ENCODE measurements around the gene TNNT3. TPM values are rescaled to one million over a fixed set of nuclear protein-coding genes. Genes with fewer than 3 reads are reported as not detected.

The TNNT3 gene
- total RNA-seq, 1 experiment from 2014 or later, result not detected

DNA sequence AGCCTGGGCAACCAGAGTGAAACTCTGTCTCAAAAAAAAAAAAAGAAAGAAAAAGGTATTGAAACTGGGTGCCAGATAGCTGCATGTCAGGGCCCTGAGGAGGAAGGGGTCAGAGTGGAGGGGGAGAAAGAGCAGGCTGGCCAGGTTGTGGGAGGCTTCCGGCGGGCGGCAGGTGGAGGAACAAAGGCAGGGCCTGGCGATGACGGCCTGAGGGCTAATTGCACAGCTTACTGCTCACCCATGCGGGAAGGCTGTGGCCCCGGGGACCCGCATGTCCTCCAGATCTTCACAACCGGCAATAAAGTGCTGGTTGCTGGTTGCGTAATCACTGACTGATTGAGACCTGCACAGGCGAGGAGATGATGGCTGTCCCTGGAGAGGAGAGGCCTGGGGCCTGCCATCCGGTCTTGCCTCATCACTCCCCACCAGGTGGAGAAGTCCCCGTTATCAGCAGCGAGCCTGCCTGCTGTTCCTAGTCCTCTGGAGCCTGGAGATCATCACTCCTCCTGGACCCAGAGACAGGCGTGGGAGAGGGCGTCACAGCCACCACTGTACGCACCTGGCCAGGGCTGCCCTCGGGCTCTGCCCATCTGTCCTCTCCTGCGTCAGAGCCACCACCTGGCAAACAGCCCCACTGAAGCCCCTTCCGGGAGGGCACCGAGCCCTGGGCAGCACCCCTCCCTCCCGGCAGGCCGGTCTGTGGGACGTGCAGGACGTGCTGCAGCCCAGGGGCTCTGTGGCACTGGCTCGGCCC lies 59.4 kb downstream of the TNNT3 start:
- no peak for DNase-seq
- Histone ChIP-seq H3K4me3 (ENCODE audit: low read length) (no peak overlapping the region), H3K4me2 (ENCODE audit: low read length) (no peak overlapping the region), H3K4me1 (ENCODE audit: insufficient read depth, low read length) (no peaks in the 10 kb centered on the region), H3K9ac (ENCODE audit: low read length) (no peak overlapping the region), H2AFZ (ENCODE audit: low read length) (no peak overlapping the region), H3K27me3 (ENCODE audit: low read length) (no peaks in the 10 kb centered on the region), H3K9me3 (ENCODE audit: low read length) (no peaks in the 10 kb centered on the region), H3K9me2 (replicated peaks; ENCODE audit: low read length) (no peaks in the 10 kb centered on the region), H3K79me2 (ENCODE audit: low read length) (no peaks in the 10 kb centered on the region), H3K36me3 (ENCODE audit: low read depth, low read length) (no peaks in the 10 kb centered on the region), H3K27ac (ENCODE audit: low read length) (no peak overlapping the region), H3F3A (ENCODE audit: low read length, unreplicated experiment) (no peaks in the 10 kb centered on the region), H4K20me1 (ENCODE audit: low read length) (no peaks in the 10 kb centered on the region)
- no TSS peak for BruUV-seq (replicated peaks)
- intact Hi-C loops (cut with micrococcal nuclease), result no loop called here
- ATAC-seq, result no peak
- CTCF ChIA-PET, result no interaction called here
- POLR2A ChIA-PET (ENCODE audit: unreplicated experiment), result no interaction called here
- TF ChIP-seq, protein P1, sequence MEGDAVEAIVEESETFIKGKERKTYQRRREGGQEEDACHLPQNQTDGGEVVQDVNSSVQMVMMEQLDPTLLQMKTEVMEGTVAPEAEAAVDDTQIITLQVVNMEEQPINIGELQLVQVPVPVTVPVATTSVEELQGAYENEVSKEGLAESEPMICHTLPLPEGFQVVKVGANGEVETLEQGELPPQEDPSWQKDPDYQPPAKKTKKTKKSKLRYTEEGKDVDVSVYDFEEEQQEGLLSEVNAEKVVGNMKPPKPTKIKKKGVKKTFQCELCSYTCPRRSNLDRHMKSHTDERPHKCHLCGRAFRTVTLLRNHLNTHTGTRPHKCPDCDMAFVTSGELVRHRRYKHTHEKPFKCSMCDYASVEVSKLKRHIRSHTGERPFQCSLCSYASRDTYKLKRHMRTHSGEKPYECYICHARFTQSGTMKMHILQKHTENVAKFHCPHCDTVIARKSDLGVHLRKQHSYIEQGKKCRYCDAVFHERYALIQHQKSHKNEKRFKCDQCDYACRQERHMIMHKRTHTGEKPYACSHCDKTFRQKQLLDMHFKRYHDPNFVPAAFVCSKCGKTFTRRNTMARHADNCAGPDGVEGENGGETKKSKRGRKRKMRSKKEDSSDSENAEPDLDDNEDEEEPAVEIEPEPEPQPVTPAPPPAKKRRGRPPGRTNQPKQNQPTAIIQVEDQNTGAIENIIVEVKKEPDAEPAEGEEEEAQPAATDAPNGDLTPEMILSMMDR (conservative IDR thresholded peaks at IDR 0.05; ENCODE audit: low read depth, low read length), result no peak
- TF ChIP-seq EZH2 (IDR thresholded peaks at IDR 0.05; ENCODE audit: low read length, unreplicated experiment), result no peak
- TF ChIP-seq EZH2phosphoT487 (IDR thresholded peaks at IDR 0.05; ENCODE audit: borderline replicate concordance, low read length), result no peak

DNA sequence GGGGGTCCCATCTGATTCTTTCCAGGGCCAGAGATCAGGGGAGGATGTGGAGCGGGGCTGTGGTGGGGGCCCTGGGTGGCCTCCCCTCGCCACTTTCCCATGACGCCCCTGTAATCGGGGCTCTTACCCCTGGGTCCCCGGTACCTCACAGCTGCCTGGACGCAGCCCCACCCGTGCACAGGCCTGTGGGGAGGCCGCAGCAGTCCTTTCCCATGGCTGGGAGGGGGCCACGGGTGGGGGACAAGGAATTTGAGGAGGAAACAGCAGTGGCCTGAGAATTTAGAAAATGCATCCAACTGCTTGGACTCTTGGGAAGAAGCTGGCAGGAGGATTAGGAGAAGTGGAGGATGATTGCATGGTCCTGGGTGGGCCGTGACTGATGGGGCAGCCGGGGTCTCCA lies 60.1 kb downstream of the TNNT3 start:
- no peaks in the 10 kb centered on the region for H3K4me1 ChIP-seq (ENCODE audit: insufficient read depth, low read length)
- H3K36me3 ChIP-seq (ENCODE audit: low read depth, low read length), result no peaks in the 10 kb centered on the region
- no peak for ATAC-seq
- POLR2A ChIA-PET (ENCODE audit: unreplicated experiment), result no interaction called here
- no peak overlapping the region for H3K27ac ChIP-seq (ENCODE audit: low read length)
- no peak overlapping the region for H2AFZ ChIP-seq (ENCODE audit: low read length)
- H3K4me3 ChIP-seq (ENCODE audit: low read length), result no peak overlapping the region
- CTCF ChIA-PET, result no interaction called here
- no peaks in the 10 kb centered on the region for H4K20me1 ChIP-seq (ENCODE audit: low read length)
- no peaks in the 10 kb centered on the region for H3K79me2 ChIP-seq (ENCODE audit: low read length)
- no peak overlapping the region for H3K4me2 ChIP-seq (ENCODE audit: low read length)
- H3F3A ChIP-seq (ENCODE audit: low read length, unreplicated experiment), result no peaks in the 10 kb centered on the region
- TF ChIP-seq EZH2phosphoT487 (IDR thresholded peaks at IDR 0.05; ENCODE audit: borderline replicate concordance, low read length), result no peak
- TF ChIP-seq EZH2 (IDR thresholded peaks at IDR 0.05; ENCODE audit: low read length, unreplicated experiment), result no peak
- TF ChIP-seq, protein P1 (conservative IDR thresholded peaks at IDR 0.05; ENCODE audit: low read depth, low read length), result no peak
- DNase-seq, result no peak
- no peak overlapping the region for H3K9ac ChIP-seq (ENCODE audit: low read length)
- intact Hi-C loops (cut with micrococcal nuclease), result no loop called here
- no peaks in the 10 kb centered on the region for H3K27me3 ChIP-seq (ENCODE audit: low read length)
- no TSS peak for BruUV-seq (replicated peaks)
- H3K9me2 ChIP-seq (replicated peaks; ENCODE audit: low read length), result no peaks in the 10 kb centered on the region
- no peaks in the 10 kb centered on the region for H3K9me3 ChIP-seq (ENCODE audit: low read length)

DNA sequence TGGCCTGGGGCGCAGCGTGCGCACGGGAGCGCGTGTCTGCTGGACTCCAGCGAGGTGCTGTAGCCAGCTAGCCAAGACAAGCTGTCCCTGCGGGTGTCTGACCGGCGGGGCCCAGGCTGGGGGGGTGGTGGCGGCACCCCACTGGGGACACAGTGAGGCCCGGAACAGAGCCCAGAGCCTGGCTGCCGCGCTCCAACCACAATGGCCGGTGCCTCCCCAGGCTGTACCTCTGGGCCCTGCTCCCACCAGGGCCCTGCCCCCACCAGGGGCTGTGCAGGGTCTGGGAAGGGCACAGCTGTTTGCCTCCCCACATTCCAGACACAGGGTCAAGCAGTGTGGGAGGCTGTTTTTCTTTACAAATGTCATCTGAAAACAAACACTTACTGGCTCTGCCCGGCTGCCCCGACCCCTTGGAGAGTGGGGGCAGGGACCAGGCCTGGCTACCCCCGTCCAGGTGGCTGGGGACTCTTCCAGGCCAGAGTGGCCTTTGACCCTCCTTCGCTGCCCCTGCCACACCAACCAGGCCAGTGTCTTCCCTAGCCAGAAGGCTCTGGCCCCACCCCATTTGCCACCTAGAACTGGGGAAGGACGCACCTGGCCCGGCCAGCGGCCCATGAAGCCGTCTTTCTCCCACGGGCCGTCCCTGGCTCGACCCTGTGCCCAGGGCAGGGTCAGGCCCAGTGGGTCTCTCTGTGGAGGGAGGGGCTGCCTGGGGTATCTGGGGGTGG lies 63.5 kb downstream of the TNNT3 start:
- Histone ChIP-seq H3K4me3 (ENCODE audit: low read length) (no peak overlapping the region), H3K4me1 (ENCODE audit: insufficient read depth, low read length) (no peaks in the 10 kb centered on the region), H4K20me1 (ENCODE audit: low read length) (no peaks in the 10 kb centered on the region), H3K9me2 (replicated peaks; ENCODE audit: low read length) (no peaks in the 10 kb centered on the region), H3K4me2 (ENCODE audit: low read length) (no peak overlapping the region), H3K36me3 (ENCODE audit: low read depth, low read length) (no peaks in the 10 kb centered on the region), H3K9me3 (ENCODE audit: low read length) (no peaks in the 10 kb centered on the region), H3F3A (ENCODE audit: low read length, unreplicated experiment) (no peaks in the 10 kb centered on the region), H2AFZ (ENCODE audit: low read length) (no peak overlapping the region), H3K27me3 (ENCODE audit: low read length) (no peaks in the 10 kb centered on the region), H3K27ac (ENCODE audit: low read length) (no peak overlapping the region), H3K79me2 (ENCODE audit: low read length) (no peaks in the 10 kb centered on the region), H3K9ac (ENCODE audit: low read length) (no peak overlapping the region)
- no peak for ATAC-seq
- DNase-seq, result no peak
- intact Hi-C loops (cut with micrococcal nuclease), result no loop called here
- CTCF ChIA-PET, result no interaction called here
- POLR2A ChIA-PET (ENCODE audit: unreplicated experiment), result no interaction called here
- no TSS peak for BruUV-seq (replicated peaks)
- TF ChIP-seq, protein P1 (conservative IDR thresholded peaks at IDR 0.05; ENCODE audit: low read depth, low read length), result no peak
- no peak for TF ChIP-seq EZH2 (IDR thresholded peaks at IDR 0.05; ENCODE audit: low read length, unreplicated experiment)
- TF ChIP-seq EZH2phosphoT487 (IDR thresholded peaks at IDR 0.05; ENCODE audit: borderline replicate concordance, low read length), result no peak
